HFF-Myc (cell line): ENCODE results near the gene ZSWIM1.
"Not testable (repeated sequence)": the region's sequence is repeated elsewhere in the genome, so short reads cannot be mapped to it uniquely, and the experiment has no call there.

Experiments used
- DNase-seq: peaks from one replicate; pipeline ENCODE4 v3.0.0-alpha.2; 2011; ENCODE audit warnings: low read depth; ENCODE audit errors: extremely low read depth
- H3K4me3 ChIP-seq: replicated peaks from 2 replicates; pipeline ENCODE4 v1.5.1; 2011; ENCODE audit warnings: low read depth, mild to moderate bottlenecking, control low read depth, low read length
- TF ChIP-seq, protein P1 (sequence below): IDR thresholded peaks from 2 replicates; pipeline ENCODE4 v1.5.1; 2012; ENCODE audit warnings: mild to moderate bottlenecking, low read depth, low read length, control low read depth; ENCODE audit errors: missing control alignments

ZSWIM1 gene

DNA sequence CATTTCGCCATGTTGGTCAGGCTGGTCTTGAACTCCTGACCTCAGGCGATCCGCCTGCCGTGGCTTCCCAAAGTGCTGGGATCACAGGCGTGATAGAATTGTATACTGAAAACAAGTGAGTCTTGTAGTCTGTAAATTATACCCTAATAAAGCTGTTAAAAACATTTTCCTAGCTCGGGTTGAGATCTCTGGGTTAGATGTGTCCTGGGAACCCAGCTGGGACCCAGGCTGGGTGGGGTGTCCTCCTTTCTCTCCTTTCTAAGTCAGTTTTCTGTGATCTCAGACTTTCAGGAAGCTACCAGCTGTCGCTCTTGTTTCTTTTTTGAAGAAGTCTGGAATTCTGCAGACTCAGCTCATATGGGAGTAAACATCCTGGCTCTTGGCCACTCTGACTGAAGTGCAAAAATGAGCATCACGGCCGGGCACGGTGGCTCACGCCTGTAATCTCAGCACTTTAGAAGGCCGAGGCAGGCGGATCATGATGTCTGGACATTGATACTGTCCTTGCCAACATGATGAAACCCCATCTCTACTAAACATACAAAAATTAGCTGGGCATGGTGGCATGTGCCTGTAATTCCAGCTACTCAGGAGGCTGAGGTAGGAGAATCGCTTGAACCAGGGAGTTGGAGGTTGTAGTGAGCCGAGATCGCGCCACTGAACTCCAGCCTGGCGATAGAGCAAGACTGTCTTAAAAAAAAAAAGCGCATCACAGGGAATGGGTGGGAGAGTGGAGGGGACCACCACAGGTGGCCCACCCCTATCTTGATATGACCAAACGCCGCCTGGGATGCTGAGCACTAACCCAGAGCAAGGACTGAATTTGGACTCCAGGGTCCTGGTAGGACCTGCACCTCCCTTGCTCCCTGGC lies 43.6 kb downstream of the ZSWIM1 start:
- TF ChIP-seq, protein P1, sequence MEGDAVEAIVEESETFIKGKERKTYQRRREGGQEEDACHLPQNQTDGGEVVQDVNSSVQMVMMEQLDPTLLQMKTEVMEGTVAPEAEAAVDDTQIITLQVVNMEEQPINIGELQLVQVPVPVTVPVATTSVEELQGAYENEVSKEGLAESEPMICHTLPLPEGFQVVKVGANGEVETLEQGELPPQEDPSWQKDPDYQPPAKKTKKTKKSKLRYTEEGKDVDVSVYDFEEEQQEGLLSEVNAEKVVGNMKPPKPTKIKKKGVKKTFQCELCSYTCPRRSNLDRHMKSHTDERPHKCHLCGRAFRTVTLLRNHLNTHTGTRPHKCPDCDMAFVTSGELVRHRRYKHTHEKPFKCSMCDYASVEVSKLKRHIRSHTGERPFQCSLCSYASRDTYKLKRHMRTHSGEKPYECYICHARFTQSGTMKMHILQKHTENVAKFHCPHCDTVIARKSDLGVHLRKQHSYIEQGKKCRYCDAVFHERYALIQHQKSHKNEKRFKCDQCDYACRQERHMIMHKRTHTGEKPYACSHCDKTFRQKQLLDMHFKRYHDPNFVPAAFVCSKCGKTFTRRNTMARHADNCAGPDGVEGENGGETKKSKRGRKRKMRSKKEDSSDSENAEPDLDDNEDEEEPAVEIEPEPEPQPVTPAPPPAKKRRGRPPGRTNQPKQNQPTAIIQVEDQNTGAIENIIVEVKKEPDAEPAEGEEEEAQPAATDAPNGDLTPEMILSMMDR = no peak
- H3K4me3 ChIP-seq = no peak overlapping the region
- no peak for DNase-seq

DNA sequence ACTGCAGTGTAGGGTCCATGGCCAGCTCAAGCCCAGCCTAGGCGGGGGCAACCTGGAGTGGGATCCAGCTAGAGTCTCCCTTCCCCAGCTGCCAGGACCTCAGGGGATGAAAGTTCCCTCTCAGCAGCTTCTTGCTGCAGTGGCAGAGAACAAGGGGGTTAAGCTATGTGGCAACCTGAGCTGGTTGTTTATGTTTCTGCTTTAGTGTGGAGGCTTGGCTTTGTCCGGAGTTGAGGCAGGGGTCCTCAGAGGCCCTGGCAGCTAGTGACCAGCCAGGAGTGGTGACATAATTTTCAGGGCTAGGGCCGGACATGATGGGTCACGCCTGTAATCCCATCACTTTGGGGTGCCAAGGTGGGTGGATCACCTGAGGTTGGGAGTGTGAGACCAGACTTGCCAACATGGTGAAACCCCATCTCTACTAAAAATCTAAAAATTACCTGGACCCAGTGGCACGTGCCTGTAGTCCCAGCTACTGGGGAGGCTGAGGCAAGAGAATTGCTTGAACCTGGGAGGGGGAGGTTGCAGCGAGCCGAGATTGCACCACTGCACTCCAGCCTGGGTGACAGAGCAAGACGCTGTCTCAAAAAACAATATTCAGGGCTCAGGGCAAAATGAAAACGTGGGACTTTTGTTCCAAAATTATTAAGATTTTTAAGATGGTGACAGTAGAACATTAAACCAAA lies 44.9 kb downstream of the ZSWIM1 start:
- DNase-seq = no peak
- TF ChIP-seq, protein P1 = no peak
- no peak overlapping the region for H3K4me3 ChIP-seq

DNA sequence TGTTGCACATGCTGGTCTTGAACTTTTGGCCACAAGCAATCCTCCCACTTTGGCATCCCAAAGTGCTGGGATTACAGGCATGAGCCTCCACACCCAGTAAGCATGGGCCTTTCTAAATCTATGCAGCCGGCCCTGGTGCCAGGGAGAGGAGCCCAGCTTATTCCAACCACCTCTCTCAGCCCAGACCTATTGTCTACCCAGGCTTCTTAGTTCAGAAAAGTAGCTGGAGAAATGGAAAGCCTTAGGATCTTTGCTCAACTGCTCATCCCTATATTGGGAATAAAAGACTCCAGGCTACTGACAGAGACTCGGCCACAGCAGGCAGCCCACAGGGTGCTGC lies 45.7 kb downstream of the ZSWIM1 start:
- TF ChIP-seq, protein P1 = no peak

DNA sequence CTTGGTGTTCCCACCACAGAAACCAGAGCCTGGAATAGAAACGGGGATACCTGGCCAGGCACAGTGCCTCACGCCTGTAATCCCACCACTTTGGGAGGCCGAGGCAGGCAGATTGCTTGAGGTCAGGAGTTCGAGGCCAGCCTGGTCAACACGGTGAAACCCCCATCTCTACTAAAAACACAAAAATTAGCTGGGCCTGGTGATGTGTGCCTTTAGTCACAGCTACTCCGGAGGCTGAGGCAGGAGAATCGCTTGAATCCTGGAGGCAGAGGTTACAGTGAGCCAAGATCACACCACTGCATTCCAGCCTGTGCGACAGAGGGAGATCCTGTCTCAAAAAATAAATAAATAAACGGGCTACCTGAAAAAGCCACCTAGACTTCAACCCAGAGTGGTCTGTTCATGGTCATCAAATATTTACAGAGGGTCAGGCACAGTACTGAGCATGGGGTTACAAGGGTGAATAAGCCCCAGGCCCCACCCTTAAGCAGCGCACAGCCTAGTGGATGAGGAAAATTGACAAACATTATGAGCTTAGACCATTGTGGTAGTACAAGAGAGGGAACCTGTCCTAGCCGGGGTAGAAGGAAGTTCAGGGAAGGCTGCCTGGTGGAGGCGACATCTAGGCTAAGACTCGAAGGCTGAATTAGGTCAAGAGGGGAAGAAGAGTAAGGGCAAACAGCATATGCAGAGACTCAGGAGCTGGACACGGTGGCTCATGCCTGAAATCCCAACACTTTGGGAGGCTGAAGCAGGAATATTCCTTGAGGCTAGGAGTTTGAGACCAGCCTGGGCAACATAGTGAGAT lies 46.2 kb downstream of the ZSWIM1 start:
- DNase-seq = no peak
- H3K4me3 ChIP-seq = no peak overlapping the region
- TF ChIP-seq, protein P1 = no peak

More for the DNA sequence above, 45.7 kb downstream of the ZSWIM1 start:
- H3K4me3 ChIP-seq = no peak overlapping the region
- no peak for DNase-seq

DNA sequence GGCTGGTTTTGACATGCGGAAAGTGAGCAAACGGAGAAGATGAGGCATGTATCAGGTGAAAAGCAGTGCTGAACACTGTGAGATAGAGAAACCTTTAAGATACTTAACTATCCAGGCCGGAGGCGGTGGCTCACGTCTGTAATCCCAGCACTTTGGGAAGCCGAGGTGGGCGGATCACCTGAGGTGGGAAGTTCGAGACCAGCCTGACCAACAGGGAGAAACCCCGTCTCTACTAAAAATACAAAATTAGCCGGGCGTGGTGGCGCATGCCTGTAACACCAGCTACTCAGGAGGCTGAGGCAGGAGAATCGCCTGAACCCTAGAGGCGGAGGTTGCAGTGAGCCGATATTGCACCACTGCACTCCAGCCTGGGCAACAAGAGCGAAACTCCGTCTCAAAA lies 50.7 kb downstream of the ZSWIM1 start:
- not testable (repeated sequence) for H3K4me3 ChIP-seq, DNase-seq

DNA sequence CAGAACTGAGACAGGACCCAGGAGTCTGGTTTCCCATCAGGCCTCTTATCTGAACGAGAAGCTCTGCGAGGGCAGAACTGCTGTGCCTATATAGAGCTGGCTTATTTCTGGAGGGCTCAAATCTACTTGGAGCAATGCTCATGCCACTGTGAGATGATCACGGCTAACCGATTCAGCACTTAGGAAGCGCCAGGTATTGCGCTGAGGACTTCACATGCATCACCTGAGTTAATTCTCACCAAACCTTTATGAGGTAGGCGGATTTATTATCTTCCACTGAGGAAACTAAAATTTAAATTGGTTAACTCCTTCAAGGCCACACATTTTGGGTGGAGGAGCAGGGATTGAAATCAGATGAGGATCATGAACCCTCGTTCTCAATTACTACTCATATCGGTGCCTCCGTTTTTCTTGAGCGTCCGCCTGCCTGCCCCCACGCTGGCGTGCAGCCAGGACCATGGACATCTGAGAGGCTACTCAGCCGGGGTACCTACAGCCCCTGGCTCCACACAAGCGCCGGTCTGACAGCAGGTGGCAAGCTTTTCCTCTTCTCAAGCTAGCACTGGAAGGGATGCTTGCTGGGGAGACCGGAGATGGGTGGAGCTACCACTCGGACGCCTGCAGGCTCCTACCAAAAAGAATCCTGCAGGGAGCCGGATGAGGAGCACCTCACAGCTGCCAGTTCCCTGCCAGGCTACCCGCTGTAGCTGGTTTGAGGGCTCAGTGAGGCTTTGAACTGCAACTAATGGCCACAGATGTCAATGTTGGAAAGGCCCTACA lies 52.4 kb downstream of the ZSWIM1 start:
- no peak for DNase-seq
- peak overlapping the region; percentile 75 for H3K4me3 ChIP-seq
- TF ChIP-seq, protein P1 = peak; percentile 23
